ENCODE results near the gene XYLT1. TPM values are rescaled to one million over a fixed set of nuclear protein-coding genes. Genes with fewer than 3 reads are reported as not detected.

The XYLT1 gene
- total and polyA plus RNA-seq, 9 of the 15 experiments (the other 6 are each of a cell fraction or from before 2014, with no cell fraction given): 0.03 to 0.09 (median 0.08) TPM; not detected in 6

DNA sequence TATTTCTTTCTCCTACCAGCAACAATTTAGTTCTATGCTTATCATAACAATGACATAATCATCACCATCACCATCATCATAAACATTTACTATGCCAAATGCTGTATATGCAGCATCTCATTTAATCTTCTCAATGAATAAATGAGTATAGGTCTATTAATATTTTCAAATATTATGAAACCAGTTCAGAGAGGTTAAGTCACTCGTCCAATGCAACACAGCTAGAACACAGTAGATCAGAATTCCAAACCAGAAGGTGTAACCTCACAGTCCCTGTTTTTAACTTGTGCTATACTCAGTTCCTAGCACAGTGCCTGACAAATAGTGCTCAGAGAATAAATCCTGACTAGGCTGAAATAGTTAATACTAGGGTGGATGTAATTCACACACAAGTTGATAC is 314.8 kb downstream of the XYLT1 start (continued):
- TF ChIP-seq HEY1 (CRISPR knock-in tag; IDR thresholded peaks at IDR 0.05; ENCODE audit: borderline replicate concordance): no peak
- no peak for TF ChIP-seq BRF1 (IDR thresholded peaks at IDR 0.05; ENCODE audit: borderline replicate concordance, extremely low read depth, insufficient read length)
- TF ChIP-seq MBD2 (IDR thresholded peaks at IDR 0.05; ENCODE audit: borderline replicate concordance, low read depth): no peak
- TF ChIP-seq SMAD1 (IDR thresholded peaks at IDR 0.05; ENCODE audit: low read depth, low read length, partially characterized antibody): no peak
- TF ChIP-seq HDAC8 (tag; IDR thresholded peaks at IDR 0.05): no peak
- no peak for TF ChIP-seq TBP (optimal IDR thresholded peaks at IDR 0.05; ENCODE audit: low read depth, low read length)
- TF ChIP-seq MECOM (CRISPR knock-in tag; IDR thresholded peaks at IDR 0.05): no peak
- no peak for TF ChIP-seq RFX5 (IDR thresholded peaks at IDR 0.05; ENCODE audit: low read depth, low read length)
- TF ChIP-seq KDM5B (IDR thresholded peaks at IDR 0.05; ENCODE audit: insufficient replicate concordance, low read depth, low read length): no peak
- no peak for TF ChIP-seq NELFE (IDR thresholded peaks at IDR 0.05; ENCODE audit: insufficient read depth, insufficient read length)
- no peak for TF ChIP-seq GABPB1 (CRISPR knock-in tag; IDR thresholded peaks at IDR 0.05)
- TF ChIP-seq, protein P1, sequence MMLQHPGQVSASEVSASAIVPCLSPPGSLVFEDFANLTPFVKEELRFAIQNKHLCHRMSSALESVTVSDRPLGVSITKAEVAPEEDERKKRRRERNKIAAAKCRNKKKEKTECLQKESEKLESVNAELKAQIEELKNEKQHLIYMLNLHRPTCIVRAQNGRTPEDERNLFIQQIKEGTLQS (IDR thresholded peaks at IDR 0.05): no peak
- TF ChIP-seq, protein P1 (CRISPR knock-in tag; conservative IDR thresholded peaks at IDR 0.05): no peak
- no peak for TF ChIP-seq ZNF518B (CRISPR knock-in tag; IDR thresholded peaks at IDR 0.05)

All from K562 (cell line).